HEK293 (cell line): ENCODE measurements around the gene RETNLB.

Experiments
- ZNF274 ChIP-seq, 2 experiments: fragments of 200-500 bp in 1 of 2; fragments of 450-650 bp in 1 of 2; sonication (Bioruptor generic) in 1 of 2; formaldehyde crosslinking in 1 of 2; IDR thresholded peaks; 2 replicates each; pipeline versions ENCODE4 v1.5.1 to v1.6.1; 2014 to 2016; ENCODE audit warnings: borderline replicate concordance in 1 of 2, inconsistent platforms in 1 of 2, low read length in 1 of 2, missing biosample characterization in 1 of 2, missing genetic modification characterization in 1 of 2
- ZNF677 ChIP-seq: fragments of 450-650 bp; IDR thresholded peaks from 2 replicates; pipeline ENCODE4 v1.5.0; 2018; ENCODE audit warnings: missing biosample characterization, mild to moderate bottlenecking, missing genetic modification characterization, moderate library complexity
- TF ChIP-seq, protein P1 (sequence below): fragments of 450-650 bp; formaldehyde crosslinking; IDR thresholded peaks from 2 replicates; pipeline ENCODE4 v1.5.1; 2016; ENCODE audit warnings: missing biosample characterization, missing genetic modification characterization

DNA sequence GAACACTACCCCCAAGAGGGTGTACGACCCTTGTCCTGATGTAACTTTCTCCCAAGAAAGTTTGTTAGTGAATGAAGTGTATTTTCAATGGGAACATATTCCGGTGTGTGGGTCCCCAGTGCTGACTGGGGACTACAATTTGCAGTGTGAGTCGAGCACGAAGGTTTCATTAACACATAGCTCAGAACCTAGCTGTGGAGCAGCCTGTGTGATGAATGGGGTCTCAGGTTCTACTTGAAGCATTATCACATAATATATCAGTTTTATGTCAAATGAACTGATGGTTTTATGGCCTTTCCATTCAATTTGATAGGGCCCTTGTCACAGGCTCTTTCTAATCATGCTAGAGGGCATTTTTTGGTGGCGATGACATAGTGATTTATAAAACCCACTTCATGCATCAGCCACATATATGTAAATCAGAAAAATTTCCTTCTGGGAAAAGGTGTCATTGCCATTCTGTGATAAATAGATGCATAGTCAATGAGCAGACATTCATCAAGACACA lies 44.1 kb downstream of the RETNLB start:
- no peak for TF ChIP-seq ZNF274 (IDR thresholded peaks at IDR 0.05; ENCODE audit: low read length)
- TF ChIP-seq ZNF274 (tag by site-specific recombination; IDR thresholded peaks at IDR 0.05; ENCODE audit: borderline replicate concordance): no peak
- no peak for TF ChIP-seq ZNF677 (tag by site-specific recombination)
- TF ChIP-seq, protein P1, sequence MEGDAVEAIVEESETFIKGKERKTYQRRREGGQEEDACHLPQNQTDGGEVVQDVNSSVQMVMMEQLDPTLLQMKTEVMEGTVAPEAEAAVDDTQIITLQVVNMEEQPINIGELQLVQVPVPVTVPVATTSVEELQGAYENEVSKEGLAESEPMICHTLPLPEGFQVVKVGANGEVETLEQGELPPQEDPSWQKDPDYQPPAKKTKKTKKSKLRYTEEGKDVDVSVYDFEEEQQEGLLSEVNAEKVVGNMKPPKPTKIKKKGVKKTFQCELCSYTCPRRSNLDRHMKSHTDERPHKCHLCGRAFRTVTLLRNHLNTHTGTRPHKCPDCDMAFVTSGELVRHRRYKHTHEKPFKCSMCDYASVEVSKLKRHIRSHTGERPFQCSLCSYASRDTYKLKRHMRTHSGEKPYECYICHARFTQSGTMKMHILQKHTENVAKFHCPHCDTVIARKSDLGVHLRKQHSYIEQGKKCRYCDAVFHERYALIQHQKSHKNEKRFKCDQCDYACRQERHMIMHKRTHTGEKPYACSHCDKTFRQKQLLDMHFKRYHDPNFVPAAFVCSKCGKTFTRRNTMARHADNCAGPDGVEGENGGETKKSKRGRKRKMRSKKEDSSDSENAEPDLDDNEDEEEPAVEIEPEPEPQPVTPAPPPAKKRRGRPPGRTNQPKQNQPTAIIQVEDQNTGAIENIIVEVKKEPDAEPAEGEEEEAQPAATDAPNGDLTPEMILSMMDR (tag by site-specific recombination): no peak
